HepG2 (cell line): Measurements from ENCODE around the gene PSMB11. TPM values are rescaled to one million over a fixed set of nuclear protein-coding genes. Genes with fewer than 3 reads are reported as not detected.

Experiments
- ARID2 ChIP-seq: sonication (generic); formaldehyde crosslinking; IDR thresholded peaks from 2 replicates; pipeline ENCODE4 v1.8.1; 2022; ENCODE audit warnings: mild to moderate bottlenecking, missing genetic modification reagents, borderline replicate concordance
- CEBPG ChIP-seq: IDR thresholded peaks from 2 replicates; pipeline ENCODE4 v1.6.1; 2016
- HNF4A ChIP-seq: sonication (generic); formaldehyde crosslinking; IDR thresholded peaks from 2 replicates; pipeline ENCODE4 v1.4.0; 2020; ENCODE audit warnings: missing genetic modification reagents
- HNRNPK ChIP-seq: fragments of 200-400 bp; formaldehyde crosslinking; IDR thresholded peaks from 2 replicates; pipeline ENCODE4 v1.6.1; 2018; ENCODE audit warnings: low read length, low read depth, moderate library complexity, mild to moderate bottlenecking; ENCODE audit not compliant: poor library complexity, severe bottlenecking
- MED8 ChIP-seq: sonication (generic); formaldehyde crosslinking; IDR thresholded peaks from 2 replicates; pipeline ENCODE4 v1.8.1; 2023; ENCODE audit warnings: mild to moderate bottlenecking, missing genetic modification reagents; ENCODE audit not compliant: insufficient replicate concordance
- NFRKB ChIP-seq: fragments of 450-650 bp; IDR thresholded peaks from 2 replicates; pipeline ENCODE4 v1.6.1; 2017
- RNF2 ChIP-seq: fragments of 450-650 bp; conservative IDR thresholded peaks from 2 replicates; pipeline ENCODE4 v1.6.1; 2016; ENCODE audit warnings: low read depth
- SMAD3 ChIP-seq: sonication (generic); formaldehyde crosslinking; IDR thresholded peaks from 2 replicates; pipeline ENCODE4 v1.4.0; 2020; ENCODE audit warnings: missing genetic modification reagents
- THYN1 ChIP-seq: sonication (generic); formaldehyde crosslinking; IDR thresholded peaks from 2 replicates; pipeline ENCODE4 v1.8.1; 2023; ENCODE audit warnings: low read depth, mild to moderate bottlenecking, moderate library complexity, missing genetic modification reagents, borderline replicate concordance
- ZKSCAN5 ChIP-seq: sonication (generic); formaldehyde crosslinking; IDR thresholded peaks from 2 replicates; pipeline ENCODE4 v1.5.1; 2020; ENCODE audit warnings: mild to moderate bottlenecking, missing genetic modification reagents
- ZMYM3 ChIP-seq: sonication (generic); formaldehyde crosslinking; IDR thresholded peaks from 2 replicates; pipeline ENCODE4 v1.5.1; 2020; ENCODE audit warnings: mild to moderate bottlenecking, missing genetic modification reagents
- ZNF264 ChIP-seq: sonication (generic); formaldehyde crosslinking; IDR thresholded peaks from 2 replicates; pipeline ENCODE4 v1.4.0; 2020; ENCODE audit warnings: missing genetic modification reagents
- ZNF317 ChIP-seq: sonication (generic); formaldehyde crosslinking; IDR thresholded peaks from 2 replicates; pipeline ENCODE4 v1.5.0; 2020; ENCODE audit warnings: mild to moderate bottlenecking, missing genetic modification reagents
- ZNF747 ChIP-seq: sonication (generic); formaldehyde crosslinking; IDR thresholded peaks from 2 replicates; pipeline ENCODE4 v1.8.1; 2023; ENCODE audit warnings: missing genetic modification reagents, mild to moderate bottlenecking, borderline replicate concordance
- ZNF792 ChIP-seq: IDR thresholded peaks from 2 replicates; pipeline ENCODE4 v1.6.1; 2016
- polyA plus RNA-seq, 8 experiments: library from polyadenylated mRNA; depleted of rRNA in 3 of 8; stranded (reverse) in 7 of 8; unstranded in 1 of 8; fragments of >200 nt; fragmentation: Illumina TruSeq in 4 of 8; extraction: Trizol in 4 of 8; gene quantifications; 2 replicates each; pipeline versions ENCODE4 v1.2.1 to v1.2.3, GENCODE V29; 2011 to 2016; ENCODE audit warnings: low read depth in 4 of 8, missing spikeins in 1 of 8, mixed read lengths in 1 of 8; ENCODE audit not compliant: insufficient read depth in 1 of 8
- total RNA-seq, 5 experiments: library from RNA; depleted of rRNA; stranded (reverse); fragments of >200 nt; fragmentation: Illumina TruSeq; extraction: Trizol; gene quantifications; 2 replicates each; pipeline ENCODE4 v1.2.3, GENCODE V29; 2016; ENCODE audit warnings: low read depth in 1 of 5
- TF ChIP-seq, protein P1 (sequence below): sonication (generic); formaldehyde crosslinking; IDR thresholded peaks from 2 replicates; pipeline ENCODE4 v1.8.1; 2022; ENCODE audit warnings: mild to moderate bottlenecking, missing genetic modification reagents
- TF ChIP-seq, protein P2 (sequence below): sonication (generic); formaldehyde crosslinking; IDR thresholded peaks from 2 replicates; pipeline ENCODE4 v1.5.1; 2020; ENCODE audit warnings: missing genetic modification reagents, mild to moderate bottlenecking, borderline replicate concordance
- TF ChIP-seq, protein P3 (sequence below): sonication (generic); formaldehyde crosslinking; IDR thresholded peaks from 2 replicates; pipeline ENCODE4 v1.8.0; 2022; ENCODE audit warnings: mild to moderate bottlenecking, missing genetic modification reagents, moderate library complexity
- TF ChIP-seq, protein P4 (sequence below): IDR thresholded peaks from 2 replicates; pipeline ENCODE4 v1.6.1; 2016; ENCODE audit warnings: missing genetic modification reagents, missing compliant biosample characterization
- TF ChIP-seq, protein P5 (sequence below): sonication (generic); formaldehyde crosslinking; IDR thresholded peaks from 2 replicates; pipeline ENCODE4 v1.5.1; 2020; ENCODE audit warnings: missing genetic modification reagents, mild to moderate bottlenecking, borderline replicate concordance
- TF ChIP-seq, protein P6 (sequence below): sonication (generic); formaldehyde crosslinking; IDR thresholded peaks from 2 replicates; pipeline ENCODE4 v1.4.0; 2020; ENCODE audit warnings: missing genetic modification reagents

PSMB11 gene
- total and polyA plus RNA-seq, 2 of the 13 experiments (the other 11 are each of a cell fraction or from before 2014, with no cell fraction given), result not detected

DNA sequence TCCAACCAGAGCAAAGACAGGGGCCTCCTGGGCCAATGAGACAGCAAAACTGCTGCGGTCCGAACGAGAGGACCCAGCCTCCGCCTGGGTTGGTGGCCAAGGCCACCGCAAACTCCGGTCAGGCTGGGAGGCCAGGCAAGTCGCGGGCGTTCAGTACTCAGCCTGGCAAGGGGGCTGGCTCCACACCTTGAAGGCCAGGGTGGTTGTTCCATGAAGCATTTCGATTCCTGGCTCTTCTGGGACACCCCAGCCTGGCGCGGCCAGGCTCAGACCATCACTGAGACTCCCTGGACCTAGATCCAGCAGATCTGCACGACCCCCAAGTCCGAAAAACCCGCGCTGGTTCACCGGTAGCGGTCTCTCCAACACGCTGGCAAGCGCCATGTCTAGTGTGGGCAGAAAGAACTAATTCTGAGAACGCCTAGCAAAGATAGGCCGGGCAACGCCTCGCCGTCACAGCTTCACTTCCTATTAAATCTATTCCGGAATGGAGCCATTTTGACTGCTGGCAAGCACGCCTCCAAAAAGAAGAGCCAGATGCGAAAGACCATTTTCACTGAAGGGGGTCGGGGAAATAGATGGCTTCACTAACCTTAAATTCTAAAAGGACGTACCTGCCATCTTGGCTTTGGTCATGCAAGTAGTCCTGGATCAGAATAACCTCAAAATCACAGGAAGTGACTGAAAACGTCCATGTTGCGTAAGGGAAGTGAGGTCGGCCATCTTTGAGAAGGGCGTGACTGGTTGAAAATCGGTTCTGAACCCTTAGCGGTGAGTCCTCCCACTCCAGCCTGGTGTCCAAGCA, 7.3 kb upstream of the PSMB11 start, which contains the start of gene PSMB5 (continued):
- TF ChIP-seq, protein P1, sequence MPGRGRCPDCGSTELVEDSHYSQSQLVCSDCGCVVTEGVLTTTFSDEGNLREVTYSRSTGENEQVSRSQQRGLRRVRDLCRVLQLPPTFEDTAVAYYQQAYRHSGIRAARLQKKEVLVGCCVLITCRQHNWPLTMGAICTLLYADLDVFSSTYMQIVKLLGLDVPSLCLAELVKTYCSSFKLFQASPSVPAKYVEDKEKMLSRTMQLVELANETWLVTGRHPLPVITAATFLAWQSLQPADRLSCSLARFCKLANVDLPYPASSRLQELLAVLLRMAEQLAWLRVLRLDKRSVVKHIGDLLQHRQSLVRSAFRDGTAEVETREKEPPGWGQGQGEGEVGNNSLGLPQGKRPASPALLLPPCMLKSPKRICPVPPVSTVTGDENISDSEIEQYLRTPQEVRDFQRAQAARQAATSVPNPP (CRISPR knock-in tag), result no peak
- peak; percentile 74; the same call in 1 of the 2 replicates for TF ChIP-seq ZKSCAN5 (CRISPR knock-in tag)
- peak; percentile 94 for TF ChIP-seq SMAD3 (CRISPR knock-in tag)
- TF ChIP-seq, protein P2, sequence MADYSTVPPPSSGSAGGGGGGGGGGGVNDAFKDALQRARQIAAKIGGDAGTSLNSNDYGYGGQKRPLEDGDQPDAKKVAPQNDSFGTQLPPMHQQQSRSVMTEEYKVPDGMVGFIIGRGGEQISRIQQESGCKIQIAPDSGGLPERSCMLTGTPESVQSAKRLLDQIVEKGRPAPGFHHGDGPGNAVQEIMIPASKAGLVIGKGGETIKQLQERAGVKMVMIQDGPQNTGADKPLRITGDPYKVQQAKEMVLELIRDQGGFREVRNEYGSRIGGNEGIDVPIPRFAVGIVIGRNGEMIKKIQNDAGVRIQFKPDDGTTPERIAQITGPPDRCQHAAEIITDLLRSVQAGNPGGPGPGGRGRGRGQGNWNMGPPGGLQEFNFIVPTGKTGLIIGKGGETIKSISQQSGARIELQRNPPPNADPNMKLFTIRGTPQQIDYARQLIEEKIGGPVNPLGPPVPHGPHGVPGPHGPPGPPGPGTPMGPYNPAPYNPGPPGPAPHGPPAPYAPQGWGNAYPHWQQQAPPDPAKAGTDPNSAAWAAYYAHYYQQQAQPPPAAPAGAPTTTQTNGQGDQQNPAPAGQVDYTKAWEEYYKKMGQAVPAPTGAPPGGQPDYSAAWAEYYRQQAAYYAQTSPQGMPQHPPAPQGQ, result no peak; the same call in 1 of the 2 replicates
- TF ChIP-seq THYN1 (CRISPR knock-in tag), result peak; percentile 94; the same call in 1 of the 2 replicates
- TF ChIP-seq, protein P3, sequence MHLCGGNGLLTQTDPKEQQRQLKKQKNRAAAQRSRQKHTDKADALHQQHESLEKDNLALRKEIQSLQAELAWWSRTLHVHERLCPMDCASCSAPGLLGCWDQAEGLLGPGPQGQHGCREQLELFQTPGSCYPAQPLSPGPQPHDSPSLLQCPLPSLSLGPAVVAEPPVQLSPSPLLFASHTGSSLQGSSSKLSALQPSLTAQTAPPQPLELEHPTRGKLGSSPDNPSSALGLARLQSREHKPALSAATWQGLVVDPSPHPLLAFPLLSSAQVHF (CRISPR knock-in tag), result no peak
- TF ChIP-seq, protein P4, sequence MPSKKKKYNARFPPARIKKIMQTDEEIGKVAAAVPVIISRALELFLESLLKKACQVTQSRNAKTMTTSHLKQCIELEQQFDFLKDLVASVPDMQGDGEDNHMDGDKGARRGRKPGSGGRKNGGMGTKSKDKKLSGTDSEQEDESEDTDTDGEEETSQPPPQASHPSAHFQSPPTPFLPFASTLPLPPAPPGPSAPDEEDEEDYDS (CRISPR knock-in tag), result peak; percentile 88
- no peak; the same call in 1 of the 2 replicates for TF ChIP-seq RNF2
- peak; percentile 7; the same call in 1 of the 2 replicates for TF ChIP-seq HNF4A (CRISPR knock-in tag)
- peak; percentile 70; the same call in 1 of the 2 replicates for TF ChIP-seq ZMYM3 (CRISPR knock-in tag)
- peak; percentile 65; the same call in 1 of the 2 replicates for TF ChIP-seq ZNF264 (CRISPR knock-in tag)
- TF ChIP-seq HNRNPK, result no peak
- peak; percentile 65; the same call in 1 of the 2 replicates for TF ChIP-seq ZNF747 (CRISPR knock-in tag)
- TF ChIP-seq, protein P5, sequence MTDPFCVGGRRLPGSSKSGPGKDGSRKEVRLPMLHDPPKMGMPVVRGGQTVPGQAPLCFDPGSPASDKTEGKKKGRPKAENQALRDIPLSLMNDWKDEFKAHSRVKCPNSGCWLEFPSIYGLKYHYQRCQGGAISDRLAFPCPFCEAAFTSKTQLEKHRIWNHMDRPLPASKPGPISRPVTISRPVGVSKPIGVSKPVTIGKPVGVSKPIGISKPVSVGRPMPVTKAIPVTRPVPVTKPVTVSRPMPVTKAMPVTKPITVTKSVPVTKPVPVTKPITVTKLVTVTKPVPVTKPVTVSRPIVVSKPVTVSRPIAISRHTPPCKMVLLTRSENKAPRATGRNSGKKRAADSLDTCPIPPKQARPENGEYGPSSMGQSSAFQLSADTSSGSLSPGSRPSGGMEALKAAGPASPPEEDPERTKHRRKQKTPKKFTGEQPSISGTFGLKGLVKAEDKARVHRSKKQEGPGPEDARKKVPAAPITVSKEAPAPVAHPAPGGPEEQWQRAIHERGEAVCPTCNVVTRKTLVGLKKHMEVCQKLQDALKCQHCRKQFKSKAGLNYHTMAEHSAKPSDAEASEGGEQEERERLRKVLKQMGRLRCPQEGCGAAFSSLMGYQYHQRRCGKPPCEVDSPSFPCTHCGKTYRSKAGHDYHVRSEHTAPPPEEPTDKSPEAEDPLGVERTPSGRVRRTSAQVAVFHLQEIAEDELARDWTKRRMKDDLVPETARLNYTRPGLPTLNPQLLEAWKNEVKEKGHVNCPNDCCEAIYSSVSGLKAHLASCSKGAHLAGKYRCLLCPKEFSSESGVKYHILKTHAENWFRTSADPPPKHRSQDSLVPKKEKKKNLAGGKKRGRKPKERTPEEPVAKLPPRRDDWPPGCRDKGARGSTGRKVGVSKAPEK (CRISPR knock-in tag), result 0 out of 2 replicates have a peak, but pooled peaks have one; percentile 95
- peak; percentile 87 for TF ChIP-seq MED8
- TF ChIP-seq ARID2 (CRISPR knock-in tag), result no peak
- peak; percentile 94 for TF ChIP-seq ZNF792 (CRISPR knock-in tag)
- peak; percentile 92 for TF ChIP-seq ZNF317 (CRISPR knock-in tag)
- TF ChIP-seq, protein P6, sequence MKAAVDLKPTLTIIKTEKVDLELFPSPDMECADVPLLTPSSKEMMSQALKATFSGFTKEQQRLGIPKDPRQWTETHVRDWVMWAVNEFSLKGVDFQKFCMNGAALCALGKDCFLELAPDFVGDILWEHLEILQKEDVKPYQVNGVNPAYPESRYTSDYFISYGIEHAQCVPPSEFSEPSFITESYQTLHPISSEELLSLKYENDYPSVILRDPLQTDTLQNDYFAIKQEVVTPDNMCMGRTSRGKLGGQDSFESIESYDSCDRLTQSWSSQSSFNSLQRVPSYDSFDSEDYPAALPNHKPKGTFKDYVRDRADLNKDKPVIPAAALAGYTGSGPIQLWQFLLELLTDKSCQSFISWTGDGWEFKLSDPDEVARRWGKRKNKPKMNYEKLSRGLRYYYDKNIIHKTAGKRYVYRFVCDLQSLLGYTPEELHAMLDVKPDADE (CRISPR knock-in tag), result peak; percentile 80; the same call in 1 of the 2 replicates
- TF ChIP-seq CEBPG (CRISPR knock-in tag), result peak; percentile 97
- peak; percentile 99 for TF ChIP-seq NFRKB
